HG03066 (cell line): ENCODE data around the gene CD99L2.

Source experiments
- ATAC-seq: cut with Tn5 transposase; IDR thresholded peaks from one replicate; pipeline ENCODE4 v1.9.1; 2021; ENCODE audit warnings: low read depth; ENCODE audit not compliant: unreplicated experiment

Gene CD99L2

GRCh38 chrX:150766351-150767044 is 132.0 kb downstream of the CD99L2 start:
- no peak for ATAC-seq

GRCh38 chrX:150765782-150766350 is 132.6 kb downstream of the CD99L2 start:
- no peak for ATAC-seq

- no peak for ATAC-seq
These were observed 133.2 kb downstream of the CD99L2 start for GRCh38 chrX:150765237-150765636.

- no peak for ATAC-seq
These were observed 134.7 kb downstream of the CD99L2 start for GRCh38 chrX:150763810-150764209.

GRCh38 chrX:150763303-150763797 is 135.1 kb downstream of the CD99L2 start:
- no peak for ATAC-seq

- ATAC-seq = no peak
These were observed 136.0 kb downstream of the CD99L2 start for GRCh38 chrX:150762258-150763165.

- no peak for ATAC-seq
These were observed 136.7 kb downstream of the CD99L2 start for GRCh38 chrX:150761819-150762216.

GRCh38 chrX:150761176-150761818 is 137.2 kb downstream of the CD99L2 start:
- no peak for ATAC-seq

GRCh38 chrX:150759568-150760416 is 138.7 kb downstream of the CD99L2 start:
- ATAC-seq = no peak

GRCh38 chrX:150757371-150757770 is 141.1 kb downstream of the CD99L2 start:
- ATAC-seq = no peak

GRCh38 chrX:150753968-150754367 is 144.5 kb downstream of the CD99L2 start:
- ATAC-seq = no peak

GRCh38 chrX:150753357-150753756 is 145.1 kb downstream of the CD99L2 start:
- no peak for ATAC-seq

GRCh38 chrX:150752124-150752523 is 146.3 kb downstream of the CD99L2 start:
- no peak for ATAC-seq

GRCh38 chrX:150736475-150736874 is 162.0 kb downstream of the CD99L2 start:
- ATAC-seq = no peak

- no peak for ATAC-seq
These were observed 166.7 kb downstream of the CD99L2 start for GRCh38 chrX:150731795-150732194.

- no peak for ATAC-seq
These were observed 167.7 kb downstream of the CD99L2 start for GRCh38 chrX:150730719-150731118.

GRCh38 chrX:150729956-150730355 is 168.5 kb downstream of the CD99L2 start:
- no peak for ATAC-seq

- ATAC-seq = no peak
These were observed 178.8 kb downstream of the CD99L2 start for GRCh38 chrX:150719621-150720020.
